Heart left ventricle (tissue), 13 donors: Measurements from ENCODE around the gene BBS1.

Experiments used
- POLR2A ChIP-seq, 2 donors: fragments of 450-650 bp; IDR thresholded peaks; one replicate each; pipeline ENCODE4 v1.6.1; 2017; ENCODE audit warnings: antibody characterized with exemption in 2 of 2, mild to moderate bottlenecking in 2 of 2, moderate library complexity in 2 of 2
- TF ChIP-seq, protein P1 (sequence below), 12 donors: fragments of 200-600 bp; sonication (generic) in 4 of 12; IDR thresholded peaks; one replicate each; pipeline versions ENCODE4 v1.5.0 to v1.8.0; 2018 to 2022; ENCODE audit warnings: antibody characterized with exemption in 12 of 12, mild to moderate bottlenecking in 5 of 12
- donor health status: ischemic (EF 13 %, LVEDD 7.1; RV severe dilation, severe dysfunction).
- donor health status: DM: no; HTN: yes; CAD: no.
- donor health status: DM: no; HTN: no; CAD: no.
- donor health status: ischemic (EF 25% LVEDD 6.9; RV normal size, moderate dysfunction).
- donor health status: ischemic (EF 25% LVEDD 5.7; RV mildly dilated, moderate dysfunction).
- donor health status: ischemic (EF 35%, LVEDD 5.7; RV mildly dilated, moderate dysfunction).
- donor health status: nonischemic (EF 11% LVEDD 7.7; RV severe dilation, severe dysfunction).
- donor health status: DM: yes; HTN: yes; CAD: no.
- donor health status: PGD.
- donor health status: ischemic (EF 29% LVEDD 5.4; RV normal size, mild dysfunction).
- donor health status: nonischemic (EF 23%, LVEDD 6.1; RV moderate dilation, normal function).

DNA sequence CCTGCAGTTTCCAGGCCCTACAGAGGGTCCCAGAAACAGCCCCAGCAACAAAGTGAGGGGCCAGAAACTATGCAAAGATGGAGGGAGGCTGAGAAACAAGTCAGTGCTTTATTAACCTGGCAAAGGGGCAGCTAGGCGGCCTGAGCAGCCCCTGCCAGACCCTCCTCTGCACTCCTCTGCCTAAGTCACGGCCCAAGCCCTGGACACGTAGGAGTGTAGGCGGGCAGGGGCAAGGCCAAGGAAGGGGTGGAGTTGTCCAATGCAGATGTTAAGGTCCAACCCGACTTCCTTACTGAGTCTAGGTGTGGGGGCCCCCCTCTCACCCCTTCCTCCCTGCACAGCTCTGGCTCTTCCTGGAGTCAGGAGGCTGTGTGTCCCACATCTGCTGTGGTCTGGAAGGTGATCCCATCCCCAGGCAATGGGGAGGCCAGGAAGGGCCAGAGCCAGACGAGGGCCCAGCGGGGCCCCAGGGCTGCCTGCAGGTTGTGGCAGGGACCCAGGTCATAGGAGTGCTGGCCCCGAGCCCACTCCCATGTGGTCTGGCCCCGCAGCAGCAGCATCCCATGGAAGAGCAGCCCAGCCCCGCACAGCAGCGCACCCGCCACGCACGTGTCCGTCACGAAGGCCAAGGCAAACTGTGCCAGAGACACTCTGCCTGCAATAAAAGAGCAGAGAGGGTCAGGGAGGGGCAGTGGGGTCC lies 28.9 kb downstream of the BBS1 start:
- TF ChIP-seq, protein P1, sequence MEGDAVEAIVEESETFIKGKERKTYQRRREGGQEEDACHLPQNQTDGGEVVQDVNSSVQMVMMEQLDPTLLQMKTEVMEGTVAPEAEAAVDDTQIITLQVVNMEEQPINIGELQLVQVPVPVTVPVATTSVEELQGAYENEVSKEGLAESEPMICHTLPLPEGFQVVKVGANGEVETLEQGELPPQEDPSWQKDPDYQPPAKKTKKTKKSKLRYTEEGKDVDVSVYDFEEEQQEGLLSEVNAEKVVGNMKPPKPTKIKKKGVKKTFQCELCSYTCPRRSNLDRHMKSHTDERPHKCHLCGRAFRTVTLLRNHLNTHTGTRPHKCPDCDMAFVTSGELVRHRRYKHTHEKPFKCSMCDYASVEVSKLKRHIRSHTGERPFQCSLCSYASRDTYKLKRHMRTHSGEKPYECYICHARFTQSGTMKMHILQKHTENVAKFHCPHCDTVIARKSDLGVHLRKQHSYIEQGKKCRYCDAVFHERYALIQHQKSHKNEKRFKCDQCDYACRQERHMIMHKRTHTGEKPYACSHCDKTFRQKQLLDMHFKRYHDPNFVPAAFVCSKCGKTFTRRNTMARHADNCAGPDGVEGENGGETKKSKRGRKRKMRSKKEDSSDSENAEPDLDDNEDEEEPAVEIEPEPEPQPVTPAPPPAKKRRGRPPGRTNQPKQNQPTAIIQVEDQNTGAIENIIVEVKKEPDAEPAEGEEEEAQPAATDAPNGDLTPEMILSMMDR (IDR thresholded peaks at IDR 0.05), result no peak
- no peak for TF ChIP-seq POLR2A (IDR thresholded peaks at IDR 0.05)
